Hindlimb muscle (tissue), 1 donor: ENCODE data around the gene PCDHGC3. TPM values are rescaled to one million over a fixed set of nuclear protein-coding genes. Genes with fewer than 3 reads are reported as not detected.

Experiments used
- DNase-seq: peaks from one replicate; pipeline ENCODE4 v3.0.0-alpha.2; 2013
- polyA plus RNA-seq: library from polyadenylated mRNA; unstranded; fragments of 120-200 nt; gene quantifications from one replicate; pipeline ENCODE4 v1.2.1, GENCODE V29; 2013; ENCODE audit not compliant: insufficient read length

The PCDHGC3 gene
- polyA plus RNA-seq, 1 donor = 119 TPM

- DNase-seq = peak; percentile 96
These were observed 49.1 kb downstream of the PCDHGC3 start for GRCh38 chr5:141524604-141525597.

GRCh38 chr5:141525653-141526052, 49.9 kb downstream of the PCDHGC3 start:
- DNase-seq = no peak

GRCh38 chr5:141527426-141527825, 51.7 kb downstream of the PCDHGC3 start:
- DNase-seq = no peak

Other genes starting within 250 kb of the PCDHGC3 start
- gene PCDHB15, start 230.6 kb upstream of the PCDHGC3 start, polyA plus RNA-seq = 9.4 TPM
- gene SLC25A2, start 171.9 kb upstream of the PCDHGC3 start, polyA plus RNA-seq = not detected
- 76.5 TPM for gene TAF7, start 155.2 kb upstream of the PCDHGC3 start, polyA plus RNA-seq
- 0.77 TPM for gene PCDHGA1, start 145.5 kb upstream of the PCDHGC3 start, polyA plus RNA-seq
- 2.1 TPM for gene PCDHGA2, start 137.2 kb upstream of the PCDHGC3 start, polyA plus RNA-seq
- gene PCDHGA3, start 132.1 kb upstream of the PCDHGC3 start, polyA plus RNA-seq = 1.0 TPM
- 0.45 TPM for gene PCDHGB1, start 125.9 kb upstream of the PCDHGC3 start, polyA plus RNA-seq
- 1.6 TPM for gene PCDHGA4, start 120.9 kb upstream of the PCDHGC3 start, polyA plus RNA-seq
- 2.8 TPM for gene PCDHGB2, start 116.0 kb upstream of the PCDHGC3 start, polyA plus RNA-seq
- gene PCDHGA5, start 111.8 kb upstream of the PCDHGC3 start, polyA plus RNA-seq = 2.6 TPM
- 1.8 TPM for gene PCDHGB3, start 105.7 kb upstream of the PCDHGC3 start, polyA plus RNA-seq
- 4.4 TPM for gene PCDHGA6, start 102.1 kb upstream of the PCDHGC3 start, polyA plus RNA-seq
- gene PCDHGA7, start 93.2 kb upstream of the PCDHGC3 start, polyA plus RNA-seq = 1.6 TPM
- gene PCDHGB4, start 88.3 kb upstream of the PCDHGC3 start, polyA plus RNA-seq = 2.6 TPM
- gene PCDHGA8, start 83.3 kb upstream of the PCDHGC3 start, polyA plus RNA-seq = 0.80 TPM
- gene PCDHGB5, start 78.0 kb upstream of the PCDHGC3 start, polyA plus RNA-seq = 4.1 TPM
- gene PCDHGA9, start 73.2 kb upstream of the PCDHGC3 start, polyA plus RNA-seq = 4.4 TPM
- gene PCDHGB6, start 67.9 kb upstream of the PCDHGC3 start, polyA plus RNA-seq = 4.0 TPM
- 1.6 TPM for gene PCDHGA10, start 63.0 kb upstream of the PCDHGC3 start, polyA plus RNA-seq
- gene PCDHGB7, start 58.3 kb upstream of the PCDHGC3 start, polyA plus RNA-seq = 9.9 TPM
- 3.0 TPM for gene PCDHGA11, start 54.9 kb upstream of the PCDHGC3 start, polyA plus RNA-seq
- gene PCDHGA12, start 45.5 kb upstream of the PCDHGC3 start, polyA plus RNA-seq = 2.4 TPM
- gene PCDHGC4, start 9.1 kb downstream of the PCDHGC3 start, polyA plus RNA-seq = 1.7 TPM
- 1.1 TPM for gene PCDHGC5, start 13.1 kb downstream of the PCDHGC3 start, polyA plus RNA-seq
- gene DIAPH1, start 143.0 kb downstream of the PCDHGC3 start, polyA plus RNA-seq = 22.7 TPM
- gene HDAC3, start 160.9 kb downstream of the PCDHGC3 start, polyA plus RNA-seq = 48.3 TPM
- 0.12 TPM for gene RELL2, start 161.0 kb downstream of the PCDHGC3 start, polyA plus RNA-seq
- 7.6 TPM for gene FCHSD1, start 175.5 kb downstream of the PCDHGC3 start, polyA plus RNA-seq
- gene ARAP3, start 206.3 kb downstream of the PCDHGC3 start, polyA plus RNA-seq = 13.9 TPM